Tibial nerve (tissue), 4 donors: ENCODE data around the gene FIG4.

Experiments
- CTCF ChIP-seq, 5 experiments: fragments of 200-600 bp in 3 of 5; fragments of 450-650 bp in 2 of 5; sonication (generic) in 3 of 5; IDR thresholded peaks; one replicate each; pipeline ENCODE4 v1.5.1; 2016 to 2019; ENCODE audit warnings: antibody characterized with exemption in 5 of 5, mild to moderate bottlenecking in 3 of 5, moderate library complexity in 2 of 5
- EP300 ChIP-seq, 2 donors: sonication (generic); formaldehyde crosslinking; IDR thresholded peaks; one replicate each; pipeline ENCODE4 v1.6.1; 2017; ENCODE audit warnings: antibody characterized with exemption in 2 of 2, mild to moderate bottlenecking in 1 of 2
- POLR2A ChIP-seq, 2 donors: fragments of 450-650 bp; IDR thresholded peaks; one replicate each; pipeline ENCODE4 v1.6.1; 2017; ENCODE audit warnings: antibody characterized with exemption in 2 of 2, mild to moderate bottlenecking in 2 of 2, moderate library complexity in 2 of 2

GRCh38 chr6:109715616-109716015 is 24.5 kb downstream of the FIG4 start:
- TF ChIP-seq POLR2A (IDR thresholded peaks at IDR 0.05) (no peak), CTCF (IDR thresholded peaks at IDR 0.05) (no peak), EP300 (IDR thresholded peaks at IDR 0.05) (no peak)
